Left colon (tissue), 2 donors: Measurements from ENCODE around the gene ZNF460. TPM values are rescaled to one million over a fixed set of nuclear protein-coding genes. Genes with fewer than 3 reads are reported as not detected.
A peak's percentile ranks its signal among the peaks of the same experiment; 100 is the strongest.
"Not testable (repeated sequence)": the region's sequence is repeated elsewhere in the genome, so short reads cannot be mapped to it uniquely, and the experiment has no call there.

Source experiments
- ATAC-seq: fragments of 200-7000 bp; cut with Tn5 transposase; one replicate; pipeline ENCODE4 v1.9.1; 2020; ENCODE audit warnings: mild to moderate bottlenecking, moderate library complexity
- DNase-seq, 2 donors: peaks; one replicate each; pipeline ENCODE4 v3.0.0-alpha.2; 2020
- intact Hi-C, 2 donors: fragments of 100-400 bp; cut with DNase I in 1 of 2; cut with micrococcal nuclease in 1 of 2; formaldehyde crosslinking; loops; one replicate each; pipeline versions ENCODE4 v1.11.2 to v1.14.0; 2022; cut with DNase I, micrococcal nuclease
- long read RNA-seq: library from polyadenylated mRNA; unstranded; transcript quantifications from one replicate; pipeline ENCODE4 v2.0.0, GENCODE V29; 2021
- total RNA-seq, 2 donors: library from RNA; stranded (reverse); fragmentation: NEBNext Ultra II Directional; extraction: Animal tissue kit (Norgen Biotek cat#: 25700); gene quantifications; one replicate each; pipeline ENCODE4 v1.2.1, GENCODE V29; 2021
- donor health status: DM: no; HTN: no; CAD: no.
- donor health status: DM: yes; HTN: yes; CAD: no.

ZNF460 gene
- 10 to 100 TPM; 33.1 to 41.6 TPM for total RNA-seq
- long read RNA-seq, partial matches to known transcripts = 0 of 3 reads
- long read RNA-seq, other reads (novel, unspliced or antisense) = 0 of 3 reads

DNA sequence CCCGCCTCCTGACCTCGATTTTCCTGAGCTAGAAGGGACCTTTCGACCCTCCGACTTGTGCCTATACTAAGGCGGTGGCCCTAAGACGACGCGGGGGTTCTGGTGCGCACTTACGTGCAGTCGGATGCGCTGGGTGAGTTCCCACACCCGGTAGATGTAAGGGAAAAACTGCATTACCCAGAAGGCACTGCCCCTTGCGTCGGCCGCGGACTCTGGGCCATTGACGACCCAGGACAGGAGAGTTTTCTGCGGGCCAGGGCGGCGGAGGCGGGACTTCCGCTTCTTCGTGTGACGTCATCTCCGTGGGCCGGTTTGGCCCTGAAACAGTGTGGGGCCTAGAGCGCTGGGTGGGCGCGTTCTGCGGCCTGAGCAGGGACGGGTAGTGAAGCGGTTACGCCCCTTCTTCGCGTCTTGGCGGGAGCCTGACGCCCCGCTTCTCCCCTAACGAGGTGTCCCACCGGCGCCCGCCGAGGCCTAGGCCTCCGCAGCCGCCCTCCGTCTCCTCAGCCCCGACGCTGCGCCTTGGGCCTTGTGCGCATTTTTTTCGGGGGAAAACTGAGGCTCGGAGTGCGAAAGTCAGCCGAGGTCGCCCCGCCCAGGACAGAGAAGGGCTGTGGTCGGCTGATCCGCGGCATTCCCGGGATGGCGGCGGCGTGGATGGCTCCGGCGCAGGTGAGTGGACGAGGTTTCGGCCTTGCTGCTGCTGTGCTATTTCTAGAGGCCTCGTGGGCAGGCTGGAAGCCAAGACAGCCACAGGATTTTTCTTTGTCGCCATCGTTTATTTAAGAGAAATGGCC, at the start of gene ZNF460:
TSS of gene ZNF460 (plus strand) at position 321 of the 797 bp plus-strand sequence. CDS start at position 643, 322 bp downstream.
- intact Hi-C loops = loop anchor here in 1 of 2 donors (5.0 kb wide), 1 partner anchor 38 kb away; the partner anchor contains the start of gene ZNF805
- DNase-seq (peak; percentile 97 to 98), ATAC-seq (peak; percentile 96)

DNA sequence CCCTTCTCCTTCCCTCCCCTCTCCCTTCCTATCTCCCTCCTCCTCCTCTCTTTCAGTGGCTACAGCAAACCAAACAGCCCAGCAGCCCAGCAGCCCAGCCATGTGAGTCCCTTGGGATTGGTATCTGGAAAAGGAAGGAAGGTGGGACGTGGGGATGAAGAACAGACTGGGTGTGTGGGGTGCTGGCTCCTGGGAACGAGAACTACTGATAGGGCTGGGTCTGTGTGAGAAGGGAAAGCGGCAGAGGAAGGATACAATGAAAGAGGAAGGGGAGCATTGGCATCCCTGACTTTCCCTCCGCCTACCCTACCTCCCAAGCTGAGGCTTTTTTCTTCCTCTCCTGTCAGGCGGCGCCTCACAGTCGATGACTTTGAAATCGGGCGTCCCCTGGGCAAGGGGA, 48.6 kb upstream of the ZNF460 start:
- ATAC-seq (no peak), DNase-seq (no peak)
- intact Hi-C loops = no loop called here

DNA sequence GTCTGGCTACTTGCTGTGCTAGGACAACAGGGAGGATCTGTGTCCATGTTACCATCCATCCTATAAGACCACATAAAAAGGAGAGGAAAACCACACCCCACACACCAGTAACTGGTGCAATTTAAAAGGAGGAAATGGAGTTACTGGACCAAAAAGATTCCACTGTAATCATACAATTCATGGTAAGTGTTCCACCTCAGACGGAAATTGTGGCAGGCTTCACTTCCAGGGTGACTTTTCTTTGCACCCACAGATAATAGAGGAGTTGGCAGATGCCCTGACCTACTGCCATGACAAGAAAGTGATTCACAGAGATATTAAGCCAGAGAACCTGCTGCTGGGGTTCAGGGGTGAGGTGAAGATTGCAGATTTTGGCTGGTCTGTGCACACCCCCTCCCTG, 47.1 kb upstream of the ZNF460 start:
- DNase-seq (no peak), ATAC-seq (no peak)
- intact Hi-C loops = no loop called here

DNA sequence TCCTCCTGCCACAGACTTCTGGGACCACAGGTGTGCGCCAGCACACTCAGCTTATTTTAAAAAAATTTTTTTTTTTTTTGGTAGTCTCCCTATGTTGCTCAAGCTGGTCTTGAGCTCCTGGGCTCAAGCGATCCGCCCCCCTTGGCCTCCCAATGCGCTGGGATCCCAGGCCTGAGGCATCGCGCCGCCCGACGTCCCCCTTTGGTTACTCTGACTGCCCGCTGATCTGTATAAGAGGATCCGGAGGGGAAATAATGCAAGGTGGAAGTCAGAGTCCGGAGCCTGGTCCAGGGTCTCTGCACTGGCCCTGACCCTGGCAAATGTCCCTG, 40.3 kb upstream of the ZNF460 start:
- ATAC-seq (no peak), DNase-seq (no peak)
- intact Hi-C loops = loop anchor here in 1 of 2 donors (5.0 kb wide), 1 partner anchor 42 kb away; the partner anchor contains the start of gene ZNF460

DNA sequence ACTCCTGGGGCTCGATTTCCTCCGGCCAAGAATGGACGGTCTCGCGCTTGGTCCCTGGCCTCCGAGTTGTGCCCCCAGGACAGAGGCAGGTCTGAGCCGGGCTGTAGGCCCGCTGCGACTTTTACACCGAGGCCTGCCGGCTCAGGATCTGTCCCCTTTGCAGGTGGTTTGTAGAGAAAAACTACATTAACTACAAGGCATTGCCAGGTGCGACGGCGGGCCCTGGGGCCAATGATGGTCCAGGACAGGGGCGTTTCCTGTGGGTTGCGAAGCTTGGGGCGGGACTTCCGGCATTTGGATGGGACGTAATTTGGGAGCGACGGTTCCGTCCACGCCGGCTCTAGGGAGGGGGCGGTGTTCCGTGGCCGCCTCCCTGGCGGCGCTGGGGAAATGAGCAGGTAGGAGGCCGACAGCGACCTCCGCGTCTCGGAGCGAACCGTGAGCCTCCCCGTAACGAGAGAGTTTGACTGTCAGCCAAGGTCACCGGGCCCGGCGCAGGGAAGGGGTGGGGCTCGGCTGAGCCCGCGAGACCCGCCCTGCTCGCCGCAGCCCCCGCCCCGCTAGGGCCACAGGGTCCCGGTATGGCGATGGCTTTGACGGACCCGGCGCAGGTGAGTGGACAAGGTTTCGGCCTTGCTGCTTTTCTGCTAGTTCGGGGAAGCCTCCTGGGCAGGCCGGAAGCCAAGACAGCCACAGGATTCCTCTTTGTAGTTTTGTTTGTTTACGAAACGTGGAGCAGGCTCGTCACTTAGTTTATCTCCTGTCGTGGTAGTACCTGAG, 39.8 kb upstream of the ZNF460 start, which contains the start of gene ZNF805:
TSS of gene ZNF805 (plus strand) at position 322 of the 780 bp plus-strand sequence. CDS start at position 582, 260 bp downstream.
- peak; percentile 97 to 98 for DNase-seq
- intact Hi-C loops = loop anchor here in 1 of 2 donors (5.0 kb wide), 1 partner anchor 42 kb away; the partner anchor contains the start of gene ZNF460
- peak; percentile 99 for ATAC-seq

DNA sequence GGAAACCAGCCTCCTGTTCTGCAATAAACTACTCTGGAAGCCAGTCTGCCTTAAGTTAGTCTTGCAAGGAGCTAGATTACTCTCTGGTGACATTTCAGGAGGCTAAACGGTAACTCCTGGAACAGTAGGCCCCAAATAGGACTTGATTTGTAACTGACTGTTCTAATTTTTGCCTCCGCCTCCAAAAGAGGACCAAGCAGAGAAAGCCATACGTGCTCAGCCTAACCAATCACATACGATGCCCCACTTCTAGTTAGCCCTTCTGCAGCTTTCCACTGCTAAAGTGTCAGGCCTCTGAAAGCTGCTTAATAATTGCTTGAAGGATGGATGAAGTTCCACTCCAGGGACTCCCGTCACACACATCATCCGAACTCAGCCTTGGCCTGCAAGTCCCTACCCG, 39.1 kb upstream of the ZNF460 start:
- intact Hi-C loops = loop anchor here in 1 of 2 donors (5.0 kb wide), 1 partner anchor 41 kb away; the partner anchor contains the start of gene ZNF460
- DNase-seq = no peak
- ATAC-seq = no peak

DNA sequence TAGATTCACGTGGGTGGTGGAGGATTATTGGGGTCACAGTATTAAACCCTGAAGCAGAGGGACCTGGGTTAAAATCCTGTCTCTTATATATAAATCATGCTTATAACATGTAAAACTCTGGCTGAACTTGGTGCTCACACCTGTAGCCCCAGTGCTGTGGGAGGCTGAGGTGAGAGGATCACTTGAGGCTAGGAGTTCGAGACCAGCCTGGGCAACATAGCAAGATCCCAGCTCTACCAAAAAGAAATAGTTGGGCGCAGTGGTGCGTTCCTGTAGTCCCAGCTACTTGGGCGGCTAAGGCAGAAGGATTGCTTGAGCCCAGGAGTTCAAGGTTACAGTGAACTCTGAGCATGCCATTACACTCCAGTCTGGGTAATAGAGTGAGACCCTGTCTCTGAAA, 37.5 kb upstream of the ZNF460 start:
- DNase-seq = no peak
- ATAC-seq = no peak
- intact Hi-C loops = loop anchor here in 1 of 2 donors (5.0 kb wide), 1 partner anchor 39 kb away; the partner anchor contains the start of gene ZNF460

DNA sequence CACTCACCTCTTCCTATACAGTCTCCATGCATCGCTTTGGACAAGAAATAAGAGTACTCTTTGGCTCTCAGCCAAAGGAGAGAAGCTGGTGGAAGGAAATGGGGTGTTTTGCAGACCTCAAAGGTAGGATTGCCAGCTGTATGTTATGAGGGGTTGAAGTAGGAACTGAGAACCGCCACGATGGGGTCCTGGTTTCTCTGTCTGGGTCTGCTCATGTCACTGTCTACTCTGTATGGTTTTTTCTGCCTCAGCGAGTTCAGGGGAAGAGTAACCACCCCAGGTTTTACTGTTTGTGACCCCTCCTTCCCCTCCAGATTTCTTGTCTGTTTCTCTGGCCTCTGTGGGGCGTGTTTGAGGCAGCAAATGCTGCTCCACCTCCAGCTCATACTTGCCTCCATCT, 35.8 kb upstream of the ZNF460 start:
- no peak for ATAC-seq
- intact Hi-C loops = loop anchor here in 1 of 2 donors (5.0 kb wide), 1 partner anchor 38 kb away; the partner anchor contains the start of gene ZNF460

DNA sequence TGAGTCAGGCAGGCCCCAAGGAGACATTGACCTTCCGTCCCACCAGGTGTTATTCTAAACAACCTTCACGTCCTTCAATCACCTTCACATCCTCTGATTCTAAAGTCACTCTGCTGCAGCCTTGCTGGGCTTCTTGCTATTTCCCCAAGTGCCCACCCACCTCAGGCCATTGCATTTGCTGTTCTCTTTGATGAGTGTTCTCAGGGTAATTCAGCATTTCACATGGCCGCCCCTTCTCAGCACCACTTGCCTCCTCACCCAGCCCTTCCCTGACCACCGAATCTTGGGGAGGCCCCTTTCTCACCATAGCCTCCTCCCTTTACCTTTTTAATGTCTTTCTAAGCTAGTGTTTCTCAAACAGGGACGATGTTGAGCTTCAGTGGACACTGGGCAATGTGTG, 35.2 kb upstream of the ZNF460 start:
- intact Hi-C loops = no loop called here
- no peak for DNase-seq

More for the DNA sequence above, 35.8 kb upstream of the ZNF460 start:
- DNase-seq = no peak

DNA sequence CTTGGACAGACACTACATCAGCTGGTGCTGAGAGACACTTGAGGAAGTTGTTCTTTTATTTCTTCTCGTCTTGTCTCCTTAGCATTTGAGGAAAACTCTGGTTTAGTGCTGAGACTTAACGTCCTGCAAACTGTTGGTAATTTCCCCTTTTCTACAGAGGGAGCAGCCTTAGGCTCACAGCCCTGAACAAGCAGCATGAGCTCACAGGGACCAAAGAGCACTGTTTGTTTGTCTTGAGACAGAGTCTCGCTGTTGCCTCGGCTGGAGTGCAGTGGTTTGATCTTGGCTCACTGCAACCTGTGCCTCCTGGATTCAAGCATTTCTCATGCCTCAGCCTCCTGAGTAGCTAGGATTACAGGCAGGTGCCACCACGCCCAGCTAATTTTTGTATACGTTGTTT, 34.3 kb upstream of the ZNF460 start:
- DNase-seq (no peak), ATAC-seq (no peak)

More for the DNA sequence above, 35.2 kb upstream of the ZNF460 start:
- no peak for ATAC-seq

DNA sequence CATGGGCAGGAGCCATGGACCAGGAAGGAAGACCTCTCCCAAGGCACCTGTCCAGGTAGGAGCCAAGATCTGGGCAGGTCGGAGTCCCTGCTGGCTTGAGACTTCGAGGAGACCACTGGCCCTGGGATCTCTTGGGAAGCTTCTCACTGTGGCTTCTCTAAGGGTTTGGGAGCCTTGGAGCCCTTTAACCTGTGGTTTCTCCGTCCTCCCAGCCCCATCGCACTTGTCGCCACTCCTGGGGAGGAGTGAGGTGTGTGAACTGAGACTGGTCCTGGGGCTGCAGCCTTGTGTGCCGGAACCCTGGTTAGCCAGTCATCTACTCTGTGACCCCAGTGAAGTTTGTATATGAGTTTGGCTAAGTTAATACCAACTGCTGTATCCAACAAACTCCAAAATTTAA, 31.6 kb upstream of the ZNF460 start:
- DNase-seq = no peak
- ATAC-seq = no peak
- intact Hi-C loops = no loop called here

More for the DNA sequence above, 34.3 kb upstream of the ZNF460 start:
- intact Hi-C loops = no loop called here

DNA sequence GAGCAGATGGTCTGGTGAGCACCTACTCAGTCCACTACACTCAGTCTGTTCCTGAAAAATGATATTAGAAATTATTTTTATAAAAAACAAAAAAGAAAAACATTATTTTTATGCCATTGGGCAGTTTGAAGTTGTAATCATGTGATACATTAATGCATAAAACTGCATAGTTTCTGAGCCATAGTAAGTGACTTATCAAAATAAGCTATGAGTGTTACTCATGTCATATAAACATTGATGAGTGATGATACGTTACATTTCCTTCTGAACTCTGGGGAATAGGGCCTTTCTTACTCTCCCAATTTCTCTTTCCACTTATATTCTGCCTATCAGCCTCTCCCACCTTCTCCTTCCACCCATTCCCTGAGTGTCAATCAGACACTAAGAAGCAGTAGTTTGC, 31.0 kb upstream of the ZNF460 start:
- intact Hi-C loops = no loop called here
- ATAC-seq (no peak), DNase-seq (no peak)

DNA sequence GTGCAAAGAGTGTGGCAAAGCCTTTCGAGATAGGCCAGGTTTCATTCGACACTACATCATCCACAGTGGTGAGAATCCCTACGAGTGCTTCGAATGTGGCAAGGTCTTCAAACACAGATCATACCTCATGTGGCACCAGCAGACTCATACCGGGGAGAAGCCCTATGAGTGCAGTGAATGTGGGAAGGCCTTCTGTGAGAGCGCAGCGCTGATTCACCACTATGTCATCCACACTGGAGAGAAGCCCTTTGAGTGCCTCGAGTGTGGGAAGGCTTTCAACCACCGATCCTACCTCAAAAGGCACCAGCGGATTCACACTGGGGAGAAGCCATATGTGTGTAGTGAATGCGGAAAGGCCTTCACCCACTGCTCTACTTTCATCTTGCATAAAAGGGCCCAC, 26.5 kb upstream of the ZNF460 start:
- DNase-seq, ATAC-seq, intact Hi-C loops: not testable (repeated sequence)

DNA sequence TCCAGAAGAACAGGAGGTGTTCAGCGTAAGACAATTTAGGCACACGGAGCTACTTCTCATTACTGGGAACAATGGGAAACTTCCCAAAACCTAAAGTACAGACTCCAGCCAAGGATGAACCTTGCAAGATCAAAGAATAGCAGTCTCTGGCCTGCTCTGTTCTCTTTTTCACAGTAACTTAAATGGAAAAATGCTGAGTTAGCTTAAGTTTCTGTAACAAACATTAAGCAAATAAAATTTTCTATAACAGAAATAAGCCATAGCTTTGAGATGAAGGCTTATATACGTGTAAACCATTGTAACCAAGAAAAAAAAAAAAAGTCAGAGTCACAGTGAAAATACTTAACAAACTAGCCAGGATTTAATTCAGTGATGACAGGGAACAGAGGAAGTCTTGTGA, 18.2 kb upstream of the ZNF460 start:
- ATAC-seq (no peak), DNase-seq (no peak)
- intact Hi-C loops = no loop called here

DNA sequence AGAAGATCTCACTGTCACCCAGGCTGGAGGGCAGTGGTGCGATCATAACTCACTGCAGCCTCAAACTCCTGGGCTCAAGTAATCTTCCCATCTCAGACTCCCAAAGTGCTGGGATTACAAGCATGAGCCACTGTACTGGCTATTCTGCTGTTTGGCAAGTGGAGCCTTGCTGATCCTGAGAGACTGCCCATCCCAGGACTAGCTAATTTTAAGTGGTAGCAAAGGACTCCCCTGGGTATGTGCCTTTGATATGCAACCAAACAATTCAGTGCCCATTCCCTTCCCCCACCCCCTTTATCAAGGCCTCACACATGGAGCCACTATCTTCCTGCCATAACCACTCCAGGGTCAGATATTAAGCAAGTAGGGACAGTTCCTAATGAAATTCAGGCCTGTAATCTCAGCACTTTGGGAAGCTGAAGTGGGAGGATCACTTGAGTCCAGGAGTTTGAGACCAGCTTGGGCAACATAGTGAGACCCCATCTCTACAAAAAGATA, 17.0 kb upstream of the ZNF460 start:
- no peak for DNase-seq
- no peak for ATAC-seq
- intact Hi-C loops = no loop called here

DNA sequence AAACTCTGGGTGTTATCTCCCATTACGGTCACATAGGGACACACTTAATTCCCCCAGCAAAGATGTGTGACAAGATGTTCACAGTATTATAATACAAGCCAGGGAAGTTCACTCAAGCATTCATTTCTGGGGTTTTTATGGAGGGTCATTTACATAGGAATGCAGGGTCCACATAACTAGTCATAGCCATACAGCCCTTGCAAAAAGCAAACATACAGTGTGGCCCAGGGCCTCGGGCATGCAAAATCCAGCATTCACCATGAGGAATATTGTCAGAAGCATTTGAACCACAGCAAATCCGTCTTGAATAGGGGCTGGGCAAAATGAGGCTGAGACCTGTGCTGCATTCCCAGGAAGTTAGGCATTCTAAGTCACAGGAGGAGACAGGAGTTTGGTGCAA, 13.0 kb upstream of the ZNF460 start:
- DNase-seq = no peak
- intact Hi-C loops = no loop called here
- no peak for ATAC-seq

DNA sequence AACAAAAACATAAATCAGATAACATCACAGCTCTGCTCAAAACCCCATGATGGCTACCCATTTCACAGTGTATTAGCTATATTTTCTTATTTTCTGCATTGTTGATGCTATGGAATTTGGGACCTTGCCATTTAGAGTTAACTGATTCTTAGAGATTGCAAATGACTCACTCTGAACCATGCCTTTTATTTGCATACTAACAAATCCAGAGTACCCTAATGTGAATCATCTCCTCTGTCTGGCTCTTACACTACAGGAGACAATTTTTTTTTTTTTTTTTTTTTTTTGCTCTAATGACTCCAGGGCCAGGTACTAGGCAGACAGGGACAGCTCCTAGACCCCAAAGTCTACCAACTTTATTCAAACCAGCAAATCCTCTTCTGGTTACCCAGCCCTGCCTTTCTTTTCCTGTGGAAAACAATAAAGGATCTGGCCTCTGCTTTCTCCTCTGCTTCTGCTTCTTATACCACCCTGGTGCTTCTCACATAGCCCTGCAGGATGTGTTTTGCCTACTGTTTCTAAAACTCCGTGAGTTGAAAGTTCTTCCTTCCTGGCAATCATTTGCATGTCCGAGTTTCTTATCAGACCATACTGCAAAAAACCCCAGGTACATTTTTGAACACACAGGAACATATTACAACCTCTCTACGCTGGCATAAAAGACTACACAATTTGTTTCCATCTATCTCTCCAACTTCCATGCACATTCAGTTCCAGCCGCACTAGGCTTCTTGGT, 10.6 kb upstream of the ZNF460 start:
- no peak for ATAC-seq
- intact Hi-C loops = no loop called here
- DNase-seq = no peak

DNA sequence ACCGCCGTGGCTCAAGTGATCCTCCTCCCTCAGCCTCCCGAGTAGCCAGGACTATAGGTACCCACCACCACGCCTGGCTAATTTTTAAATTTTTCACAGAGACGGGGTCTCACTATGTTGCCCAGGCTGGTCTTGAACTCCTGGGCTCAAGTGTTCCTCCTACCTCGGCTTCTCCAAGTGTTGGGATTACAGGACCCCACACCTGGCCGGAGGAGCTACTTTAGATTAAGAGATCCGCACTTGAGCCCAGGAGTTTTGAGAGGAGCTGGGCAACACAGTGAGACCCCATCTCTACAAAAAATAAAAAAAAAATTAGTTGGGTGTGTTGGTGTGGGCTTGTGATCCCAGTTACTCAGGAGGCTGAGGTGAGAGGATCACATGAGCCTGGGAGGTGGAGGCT, 9.0 kb upstream of the ZNF460 start:
- intact Hi-C loops = no loop called here
- no peak for ATAC-seq

DNA sequence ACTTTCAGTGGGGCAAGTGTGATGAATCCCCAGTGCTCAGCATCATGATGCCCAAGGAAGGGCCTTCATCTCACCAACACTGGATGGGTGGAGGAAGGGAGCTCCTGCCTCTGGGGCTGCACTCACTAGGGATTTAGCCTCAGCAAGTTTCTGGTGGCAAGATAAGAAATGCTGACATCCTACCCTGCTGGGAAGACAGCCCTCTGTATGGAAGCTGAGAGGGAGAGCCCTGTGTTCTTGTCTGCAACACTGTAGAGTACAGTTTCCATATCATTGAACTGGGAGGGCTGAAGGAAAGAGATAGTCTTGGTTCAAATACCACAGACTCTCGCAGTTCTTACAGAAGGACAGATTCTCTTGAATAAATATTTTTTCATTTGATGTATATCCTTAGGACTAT, 7.3 kb upstream of the ZNF460 start:
- no peak for DNase-seq
- no peak for ATAC-seq
- intact Hi-C loops = no loop called here

More for the DNA sequence above, 9.0 kb upstream of the ZNF460 start:
- no peak for DNase-seq
